SK-N-MC (cell line): ENCODE results near the gene CNTNAP4.

Experiments used
- DNase-seq: peaks from one replicate; pipeline ENCODE4 v3.0.0-alpha.2; 2011; ENCODE audit warnings: low read depth, low spot score
- H3K27ac ChIP-seq: fragments of 200-600 bp; sonication (generic); 2 replicates; pipeline ENCODE4 v1.5.1; 2016; ENCODE audit warnings: mixed run types
- H3K36me3 ChIP-seq: fragments of 200-600 bp; sonication (generic); 2 replicates; pipeline ENCODE4 v1.6.1; 2017; ENCODE audit warnings: antibody characterized with exemption, low read length, mixed read lengths; ENCODE audit not compliant: insufficient read depth
- H3K4me3 ChIP-seq: fragments of 200-600 bp; sonication (generic); 2 replicates; pipeline ENCODE4 v1.5.1; 2016
- H3K9ac ChIP-seq: fragments of 200-600 bp; sonication (generic); 2 replicates; pipeline ENCODE4 v1.8.0; 2017; ENCODE audit warnings: mixed run types, mixed read lengths; ENCODE audit not compliant: insufficient read length
- H3K9me3 ChIP-seq: fragments of 200-600 bp; sonication (generic); 2 replicates; pipeline ENCODE4 v1.6.1; 2017; ENCODE audit warnings: low read depth, mild to moderate bottlenecking, antibody characterized with exemption, low read length, moderate library complexity, mixed read lengths
- EZH2 ChIP-seq: fragments of 200-600 bp; sonication (generic); IDR thresholded peaks from one replicate; pipeline ENCODE4 v1.6.1; 2017; ENCODE audit warnings: antibody characterized with exemption
- FOXP2 ChIP-seq: optimal IDR thresholded peaks from 2 replicates; pipeline ENCODE3; 2011; ENCODE audit warnings: mild to moderate bottlenecking, moderate library complexity; ENCODE audit not compliant: insufficient read depth; ENCODE audit errors: extremely low read length, control extremely low read depth
- POLR2AphosphoS5 ChIP-seq: IDR thresholded peaks from 2 replicates; pipeline ENCODE4 v1.6.1; 2012; ENCODE audit warnings: mild to moderate bottlenecking, low read depth, low read length, borderline replicate concordance

Gene CNTNAP4

DNA sequence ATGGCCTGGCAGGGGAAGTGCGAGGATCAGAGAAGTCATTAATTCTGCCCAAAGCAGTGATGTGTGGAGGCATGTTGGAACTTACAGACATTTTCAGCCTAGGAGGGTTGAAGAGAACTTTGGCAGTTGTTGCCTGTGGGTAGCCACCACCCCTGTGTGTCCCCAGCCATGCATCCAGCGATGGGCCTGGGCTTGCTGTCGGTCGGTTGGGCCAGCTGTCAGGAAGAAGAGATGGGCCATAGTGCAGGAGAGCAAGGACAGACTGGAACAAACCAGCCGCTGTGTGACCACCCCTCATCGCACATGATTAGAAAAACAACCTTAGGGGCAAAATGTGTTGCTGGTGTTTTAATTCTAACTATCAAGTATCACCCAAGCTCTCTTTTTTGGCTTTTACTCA lies 173.7 kb downstream of the CNTNAP4 start:
- DNase-seq = no peak
- H3K36me3 ChIP-seq = no peaks in the 10 kb centered on the region
- TF ChIP-seq POLR2AphosphoS5 (no peak), EZH2 (no peak), FOXP2 (no peak)
- H3K9ac ChIP-seq = no peak overlapping the region
- no peaks in the 10 kb centered on the region for H3K9me3 ChIP-seq
- no peak overlapping the region for H3K27ac ChIP-seq
- no peak overlapping the region for H3K4me3 ChIP-seq

- Histone ChIP-seq H3K4me3 (no peak overlapping the region), H3K36me3 (no peaks in the 10 kb centered on the region), H3K9ac (no peak overlapping the region), H3K27ac (no peak overlapping the region), H3K9me3 (no peaks in the 10 kb centered on the region)
- no peak for TF ChIP-seq EZH2
- no peak for TF ChIP-seq POLR2AphosphoS5
- no peak for TF ChIP-seq FOXP2
- no peak for DNase-seq
Measured at GRCh38 chr16:76455257-76455656, 178.1 kb downstream of the CNTNAP4 start.

- Histone ChIP-seq H3K27ac (no peak overlapping the region), H3K36me3 (no peaks in the 10 kb centered on the region), H3K9me3 (no peaks in the 10 kb centered on the region), H3K4me3 (no peak overlapping the region), H3K9ac (no peak overlapping the region)
- TF ChIP-seq EZH2 = no peak
- no peak for TF ChIP-seq POLR2AphosphoS5
- TF ChIP-seq FOXP2 = no peak
- DNase-seq = no peak
Measured at GRCh38 chr16:76456016-76456415, 178.8 kb downstream of the CNTNAP4 start.

- Histone ChIP-seq H3K27ac (no peak overlapping the region), H3K4me3 (no peak overlapping the region), H3K9me3 (no peaks in the 10 kb centered on the region), H3K36me3 (no peaks in the 10 kb centered on the region), H3K9ac (no peak overlapping the region)
- DNase-seq = no peak
- no peak for TF ChIP-seq EZH2
- TF ChIP-seq POLR2AphosphoS5 = no peak
- TF ChIP-seq FOXP2 = no peak
Measured at GRCh38 chr16:76459111-76459510, 181.9 kb downstream of the CNTNAP4 start.

DNA sequence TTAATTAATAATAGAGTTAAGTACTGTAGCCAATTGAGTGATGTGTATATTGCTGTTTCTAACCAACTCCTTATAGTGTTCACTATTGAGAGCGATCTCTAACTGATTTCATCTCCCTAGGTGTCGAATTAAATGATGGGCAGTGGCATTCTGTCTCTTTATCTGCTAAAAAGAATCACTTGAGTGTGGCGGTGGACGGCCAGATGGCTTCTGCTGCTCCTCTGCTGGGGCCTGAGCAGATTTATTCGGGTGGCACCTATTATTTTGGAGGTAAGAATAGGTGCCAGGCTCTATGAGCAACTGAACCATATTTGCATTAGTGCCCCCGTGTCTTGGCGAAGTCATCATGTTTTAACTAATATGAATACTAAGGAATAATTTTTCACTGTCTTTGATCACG lies 184.6 kb downstream of the CNTNAP4 start:
- H3K27ac ChIP-seq = no peak overlapping the region
- TF ChIP-seq EZH2 = no peak
- TF ChIP-seq FOXP2 = no peak
- no peak for TF ChIP-seq POLR2AphosphoS5
- no peaks in the 10 kb centered on the region for H3K36me3 ChIP-seq
- H3K9me3 ChIP-seq = no peaks in the 10 kb centered on the region
- no peak overlapping the region for H3K4me3 ChIP-seq
- no peak overlapping the region for H3K9ac ChIP-seq
- DNase-seq = no peak

GRCh38 chr16:76464955-76465620 lies 187.9 kb downstream of the CNTNAP4 start:
- H3K9ac ChIP-seq = no peak overlapping the region

DNA sequence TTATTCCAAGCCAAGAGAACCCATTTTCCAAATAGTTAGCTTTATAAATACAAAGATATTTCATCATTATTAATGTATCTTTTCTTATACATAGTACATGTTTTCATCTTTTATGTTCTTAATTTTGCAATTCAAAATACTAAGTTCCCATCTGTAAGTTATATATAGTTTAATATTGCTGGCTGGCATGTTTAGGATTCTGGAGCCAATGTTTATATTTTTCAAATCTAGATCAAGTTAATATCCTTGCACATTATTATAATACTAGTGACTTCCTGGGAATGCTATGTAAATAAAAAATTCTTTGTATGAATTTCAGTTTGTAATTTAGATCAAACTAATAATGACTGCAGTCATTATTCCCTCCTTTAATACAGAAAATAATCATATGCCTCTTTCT lies 189.7 kb downstream of the CNTNAP4 start:
- H3K27ac ChIP-seq = no peak overlapping the region
- H3K4me3 ChIP-seq = no peak overlapping the region
- H3K9me3 ChIP-seq = no peaks in the 10 kb centered on the region
- TF ChIP-seq EZH2 = no peak
- no peak for TF ChIP-seq FOXP2
- TF ChIP-seq POLR2AphosphoS5 = no peak
- H3K9ac ChIP-seq = no peak overlapping the region
- H3K36me3 ChIP-seq = no peaks in the 10 kb centered on the region
- no peak for DNase-seq

More at GRCh38 chr16:76464955-76465620, 187.9 kb downstream of the CNTNAP4 start:
- TF ChIP-seq FOXP2 = no peak
- TF ChIP-seq EZH2 = no peak
- TF ChIP-seq POLR2AphosphoS5 = no peak
- DNase-seq = no peak
- no peaks in the 10 kb centered on the region for H3K9me3 ChIP-seq
- no peak overlapping the region for H3K27ac ChIP-seq
- H3K36me3 ChIP-seq = no peaks in the 10 kb centered on the region
- no peak overlapping the region for H3K4me3 ChIP-seq

GRCh38 chr16:76474048-76474447 lies 196.8 kb downstream of the CNTNAP4 start:
- Histone ChIP-seq H3K4me3 (no peak overlapping the region), H3K9me3 (no peaks in the 10 kb centered on the region), H3K27ac (no peak overlapping the region), H3K36me3 (no peaks in the 10 kb centered on the region), H3K9ac (no peak overlapping the region)
- TF ChIP-seq FOXP2 (no peak), EZH2 (no peak), POLR2AphosphoS5 (no peak)
- no peak for DNase-seq

DNA sequence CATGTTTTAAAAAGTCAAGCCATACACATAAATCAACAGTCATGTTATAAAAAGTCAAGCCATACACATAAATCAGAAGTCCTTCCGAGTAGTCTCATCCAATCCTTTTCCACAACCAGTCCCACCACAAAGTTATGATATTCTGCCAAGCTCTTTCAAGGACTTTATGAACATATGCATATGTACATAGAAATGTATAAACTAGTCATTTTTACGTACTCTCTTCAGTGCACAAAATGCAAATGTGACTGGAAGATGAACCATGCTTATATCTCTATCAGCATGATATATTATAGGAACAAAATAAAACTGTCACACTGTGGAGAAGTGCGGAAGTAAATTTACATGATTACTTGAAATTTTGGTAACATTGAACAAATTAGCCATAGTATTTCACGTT lies 200.9 kb downstream of the CNTNAP4 start:
- Histone ChIP-seq H3K9ac (no peak overlapping the region), H3K27ac (no peak overlapping the region), H3K4me3 (no peak overlapping the region), H3K9me3 (no peaks in the 10 kb centered on the region), H3K36me3 (no peaks in the 10 kb centered on the region)
- TF ChIP-seq EZH2 (no peak), POLR2AphosphoS5 (no peak), FOXP2 (no peak)
- no peak for DNase-seq
